GM12875 (cell line): ENCODE measurements around the gene VWC2L.

Experiments
- H3K4me3 ChIP-seq: one replicate; pipeline ENCODE4 v1.5.1; 2011; ENCODE audit warnings: low read depth, low read length, control low read depth
- CTCF ChIP-seq: IDR thresholded peaks from 2 replicates; pipeline ENCODE4 v1.5.1; 2011; ENCODE audit warnings: low read depth, mild to moderate bottlenecking, control low read depth, inconsistent platforms, low read length, moderate library complexity, borderline replicate concordance; ENCODE audit not compliant: insufficient read depth

The VWC2L gene

GRCh38 chr2:214577769-214578168 is 166.9 kb downstream of the VWC2L start:
- no peak overlapping the region for H3K4me3 ChIP-seq
- TF ChIP-seq CTCF = no peak

GRCh38 chr2:214578442-214578841 is 167.6 kb downstream of the VWC2L start:
- H3K4me3 ChIP-seq = no peak overlapping the region
- TF ChIP-seq CTCF = no peak

- TF ChIP-seq CTCF = no peak
- H3K4me3 ChIP-seq = no peak overlapping the region
Observed at GRCh38 chr2:214579035-214579434, 168.2 kb downstream of the VWC2L start.

- TF ChIP-seq CTCF = peak; percentile 57; the same call in 1 of the 2 replicates
- no peak overlapping the region for H3K4me3 ChIP-seq
Observed at GRCh38 chr2:214587442-214587841, 176.6 kb downstream of the VWC2L start.

GRCh38 chr2:214591366-214591765 is 180.5 kb downstream of the VWC2L start:
- H3K4me3 ChIP-seq = no peak overlapping the region
- TF ChIP-seq CTCF = no peak

- TF ChIP-seq CTCF = no peak
- H3K4me3 ChIP-seq = no peak overlapping the region
Observed at GRCh38 chr2:214592011-214592410, 181.2 kb downstream of the VWC2L start.

- no peak for TF ChIP-seq CTCF
- H3K4me3 ChIP-seq = no peak overlapping the region
Observed at GRCh38 chr2:214593727-214594126, 182.9 kb downstream of the VWC2L start.
